ENCODE measurements around the gene MCEMP1.

MCEMP1 gene

DNA sequence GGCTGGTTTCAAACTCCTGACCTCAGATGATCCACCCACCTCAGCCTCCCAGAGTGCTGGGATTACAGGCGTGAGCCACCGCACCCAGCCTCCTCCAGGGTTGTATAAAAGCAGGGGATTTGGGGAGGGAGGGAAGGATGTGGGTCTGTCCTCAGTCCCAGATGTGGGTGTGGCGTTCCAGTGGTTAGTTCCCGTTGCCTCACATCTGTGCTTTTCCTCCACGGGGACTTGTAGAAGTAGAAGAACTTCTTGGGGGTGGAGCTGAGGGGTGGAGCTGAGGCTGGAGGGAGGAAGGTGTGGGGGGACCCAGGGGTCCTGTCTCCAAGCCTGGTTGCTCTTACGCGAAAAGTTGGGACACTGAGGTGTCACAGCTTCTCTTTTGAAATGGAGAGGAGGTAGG lies 514 bp upstream of the MCEMP1 start:
- H3K27ac Mint-ChIP-seq: no peak overlapping the region
- no peaks in the 10 kb centered on the region for H3K9me3 Mint-ChIP-seq (ENCODE audit: low read depth)
- H3K27me3 Mint-ChIP-seq: peaks cover 12% of the 10 kb centered on the region
- H3K4me1 Mint-ChIP-seq (ENCODE audit: low read depth): peaks cover 42% of the 10 kb centered on the region
- no peak overlapping the region for H3K4me3 Mint-ChIP-seq
- H3K36me3 Mint-ChIP-seq: no peaks in the 10 kb centered on the region

DNA sequence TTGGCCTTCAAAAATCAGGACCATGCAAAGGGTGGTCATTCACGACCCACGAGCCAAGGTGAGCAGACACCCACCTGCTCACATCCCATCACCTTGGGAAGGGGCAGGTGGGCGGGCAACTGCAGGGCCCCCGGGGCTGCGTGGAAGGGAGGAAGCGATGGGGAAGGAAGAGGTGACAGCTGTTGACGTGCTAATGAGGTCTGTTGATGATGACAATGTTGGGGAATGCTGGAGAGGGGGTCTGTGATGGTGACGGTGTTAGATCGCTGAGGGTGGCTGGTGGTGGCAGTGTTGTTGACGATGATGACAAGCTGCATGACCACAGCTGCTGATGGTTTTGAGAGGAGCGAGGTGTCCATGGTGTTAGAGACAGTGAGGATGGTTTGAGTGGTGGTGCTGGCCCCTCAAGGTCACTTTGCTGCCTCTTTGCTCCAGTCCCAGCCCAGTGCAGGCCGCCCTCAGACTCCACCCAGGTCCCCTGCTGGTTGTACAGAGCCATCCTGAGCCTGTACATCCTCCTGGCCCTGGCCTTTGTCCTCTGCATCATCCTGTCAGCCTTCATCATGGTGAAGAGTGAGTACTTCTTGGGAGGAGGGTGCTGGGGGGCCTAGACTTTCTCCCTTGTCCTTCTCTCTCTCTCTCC lies 900 bp downstream of the MCEMP1 start:
- no peaks in the 10 kb centered on the region for H3K36me3 Mint-ChIP-seq
- peaks cover 49% of the 10 kb centered on the region for H3K4me1 Mint-ChIP-seq (ENCODE audit: low read depth)
- H3K9me3 Mint-ChIP-seq (ENCODE audit: low read depth): no peaks in the 10 kb centered on the region
- peak overlapping the region; percentile 17 for H3K4me3 Mint-ChIP-seq
- H3K27ac Mint-ChIP-seq: peak overlapping the region; percentile 41
- peaks cover 10% of the 10 kb centered on the region for H3K27me3 Mint-ChIP-seq

DNA sequence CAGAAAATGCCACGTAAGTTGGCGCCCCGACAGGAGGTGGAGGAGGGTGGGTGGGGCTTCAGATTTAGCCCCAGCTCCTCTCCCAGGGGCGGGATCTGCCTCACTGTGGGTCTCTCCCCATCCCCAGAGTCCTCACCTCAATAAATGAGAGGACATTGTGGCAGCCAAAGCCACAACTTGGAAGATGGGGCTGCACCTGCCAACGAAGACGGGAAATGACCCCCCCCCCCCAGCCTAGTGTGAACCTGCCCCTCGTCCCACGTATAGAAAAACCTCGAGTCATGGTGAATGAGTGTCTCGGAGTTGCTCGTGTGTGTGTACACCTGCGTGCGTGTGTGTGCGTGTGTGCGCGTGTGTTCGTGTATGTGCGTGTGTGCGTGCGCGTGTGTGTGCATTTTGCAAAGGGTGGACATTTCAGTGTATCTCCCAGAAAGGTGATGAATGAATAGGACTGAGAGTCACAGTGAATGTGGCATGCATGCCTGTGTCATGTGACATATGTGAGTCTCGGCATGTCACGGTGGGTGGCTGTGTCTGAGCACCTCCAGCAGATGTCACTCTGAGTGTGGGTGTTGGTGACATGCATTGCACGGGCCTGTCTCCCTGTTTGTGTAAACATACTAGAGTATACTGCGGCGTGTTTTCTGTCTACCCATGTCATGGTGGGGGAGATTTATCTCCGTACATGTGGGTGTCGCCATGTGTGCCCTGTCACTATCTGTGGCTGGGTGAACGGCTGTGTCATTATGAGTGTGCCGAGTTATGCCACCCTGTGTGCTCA lies 2.3 kb downstream of the MCEMP1 start:
- no peaks in the 10 kb centered on the region for H3K9me3 Mint-ChIP-seq (ENCODE audit: low read depth)
- H3K27me3 Mint-ChIP-seq: peaks cover 8% of the 10 kb centered on the region
- peak overlapping the region; percentile 90 for H3K4me3 Mint-ChIP-seq
- peaks cover 50% of the 10 kb centered on the region for H3K4me1 Mint-ChIP-seq (ENCODE audit: low read depth)
- no peaks in the 10 kb centered on the region for H3K36me3 Mint-ChIP-seq
- peak overlapping the region; percentile 85 for H3K27ac Mint-ChIP-seq

DNA sequence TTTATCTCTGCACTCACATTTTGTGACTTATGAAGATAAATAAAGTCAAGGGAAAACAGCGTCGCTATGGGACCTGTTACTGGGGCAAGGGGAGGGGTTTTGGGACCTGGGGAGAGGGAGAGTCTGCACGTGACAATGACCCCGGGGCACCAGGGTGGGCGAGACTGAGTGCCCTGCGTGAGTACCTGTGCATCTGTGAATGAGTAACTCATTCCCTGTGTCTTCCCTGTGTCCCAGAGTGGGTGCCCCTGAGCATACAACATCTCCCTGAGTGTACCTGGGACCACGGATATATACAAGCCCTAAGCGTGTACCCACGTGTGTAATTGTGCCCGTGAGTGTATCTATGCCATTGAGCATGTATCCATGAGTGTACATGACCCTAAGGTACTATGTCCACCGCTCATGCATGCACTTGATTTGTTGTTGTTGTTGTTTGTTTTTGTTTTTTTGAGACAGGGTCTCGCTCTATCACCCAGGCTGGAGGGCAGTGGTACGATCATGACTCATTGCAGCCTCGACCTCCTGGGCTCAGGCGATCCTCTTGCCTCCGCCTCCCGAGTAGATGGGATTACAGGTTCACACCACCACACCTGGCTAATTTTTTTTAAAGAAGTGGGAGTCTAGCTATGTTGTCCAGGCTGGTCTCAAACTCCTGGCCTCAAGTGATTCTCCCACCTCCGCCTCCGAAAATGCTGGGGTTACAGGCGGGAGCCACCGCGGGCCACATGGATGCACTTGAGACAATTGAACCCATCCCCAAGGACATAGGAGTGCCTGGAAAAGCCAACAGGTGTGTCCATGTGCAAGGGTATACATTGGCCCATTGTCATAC lies 3.1 kb downstream of the MCEMP1 start:
- peak overlapping the region; percentile 85 for H3K27ac Mint-ChIP-seq
- H3K4me3 Mint-ChIP-seq: peak overlapping the region; percentile 90
- H3K27me3 Mint-ChIP-seq: peaks cover 5% of the 10 kb centered on the region
- no peaks in the 10 kb centered on the region for H3K9me3 Mint-ChIP-seq (ENCODE audit: low read depth)
- H3K4me1 Mint-ChIP-seq (ENCODE audit: low read depth): peaks cover 46% of the 10 kb centered on the region
- H3K36me3 Mint-ChIP-seq: no peaks in the 10 kb centered on the region

DNA sequence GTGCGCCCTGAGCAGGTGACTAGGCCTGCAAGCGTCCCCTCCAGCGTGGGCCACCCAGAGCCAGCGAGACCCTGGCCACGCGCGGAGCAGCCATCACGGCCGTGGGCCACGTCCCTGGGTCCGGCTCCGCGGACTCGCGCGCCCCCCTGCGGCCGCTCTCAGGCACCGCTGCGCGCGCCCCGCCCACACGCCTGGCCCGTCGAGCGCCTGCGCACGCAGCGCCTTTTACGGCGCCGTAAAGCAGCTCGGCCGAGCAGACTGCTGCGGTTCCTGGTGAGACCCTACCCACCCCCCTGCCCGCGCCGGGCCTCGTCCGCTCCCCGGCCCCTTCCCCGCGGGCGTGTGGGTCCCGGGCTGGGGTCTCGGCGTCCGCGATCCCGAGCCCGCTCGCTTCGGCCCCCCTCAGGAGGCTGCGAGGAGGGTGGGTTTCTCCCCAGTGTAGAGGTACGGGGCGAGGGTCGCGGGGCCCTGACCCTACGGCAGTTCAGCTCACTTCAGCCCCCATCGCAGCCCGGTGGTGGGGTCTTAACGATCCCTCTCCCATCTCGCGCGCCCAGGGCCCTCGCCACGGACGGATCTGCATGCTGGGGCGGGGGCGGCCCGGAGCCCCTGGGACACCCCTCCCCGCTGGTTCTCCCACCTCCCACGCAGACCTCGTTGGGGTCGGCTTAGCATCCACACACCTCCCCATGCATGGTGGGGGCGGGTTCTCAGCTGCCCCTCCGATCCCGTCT lies 3.9 kb downstream of the MCEMP1 start, which contains the start of gene TRAPPC5:
Gene TRAPPC5 (plus strand): TSS at position 228 of the 734 bp plus-strand sequence. CDS start 1,421 bp downstream, outside the sequence.
- Mint-ChIP-seq H3K27me3 (peaks cover 5% of the 10 kb centered on the region), H3K4me3 (peak within 1 kb of the TSS; percentile 90), H3K4me1 (ENCODE audit: low read depth) (peaks cover 48% of the 10 kb centered on the region), H3K36me3 (no peaks in the 10 kb centered on the region), H3K27ac (peak within 1 kb of the TSS; percentile 90), H3K9me3 (ENCODE audit: low read depth) (no peaks in the 10 kb centered on the region)

DNA sequence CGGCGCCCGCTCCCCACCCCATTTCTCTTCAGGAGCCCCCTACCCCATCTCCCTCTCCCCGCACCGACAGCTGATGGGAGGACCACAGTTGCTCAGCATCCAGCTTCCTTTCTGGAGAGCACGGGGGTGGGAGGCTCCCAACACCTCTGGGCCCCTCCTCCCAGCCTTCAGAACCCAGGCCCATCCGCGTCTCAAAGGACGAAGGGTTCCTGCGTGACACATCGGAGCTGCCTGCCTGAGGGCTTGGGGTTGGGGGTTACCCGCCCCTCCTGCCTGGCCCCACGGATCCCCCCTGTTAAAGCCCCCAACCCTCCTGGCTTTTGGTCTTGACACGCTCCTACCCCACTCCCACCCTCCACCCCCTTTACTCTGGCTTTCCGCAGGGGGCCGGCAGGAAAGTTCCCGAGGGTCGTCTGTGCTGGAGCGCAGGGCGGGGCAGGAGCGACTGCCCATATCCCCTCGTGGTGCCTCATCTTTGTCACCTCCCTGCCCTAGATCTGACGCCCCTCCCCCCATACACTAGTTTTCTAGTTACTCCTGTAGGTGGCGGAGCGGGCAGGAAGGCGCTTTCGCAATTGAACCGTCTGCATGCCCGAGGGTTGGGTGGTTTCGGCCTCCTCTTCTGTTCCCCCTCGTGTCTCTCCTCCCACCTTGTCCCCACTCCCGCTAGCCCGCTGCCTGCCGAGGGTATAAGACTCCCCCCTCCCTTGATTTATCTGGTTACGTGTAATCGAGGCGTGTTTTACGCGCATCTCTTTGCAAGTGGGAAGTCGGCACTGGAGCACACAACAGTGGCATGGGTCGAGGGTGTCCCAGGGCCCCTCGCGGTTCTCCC lies 4.7 kb downstream of the MCEMP1 start:
- H3K4me3 Mint-ChIP-seq: peak overlapping the region; percentile 90
- peaks cover 4% of the 10 kb centered on the region for H3K27me3 Mint-ChIP-seq
- H3K36me3 Mint-ChIP-seq: no peaks in the 10 kb centered on the region
- H3K27ac Mint-ChIP-seq: peak overlapping the region; percentile 90
- no peaks in the 10 kb centered on the region for H3K9me3 Mint-ChIP-seq (ENCODE audit: low read depth)
- H3K4me1 Mint-ChIP-seq (ENCODE audit: low read depth): peaks cover 40% of the 10 kb centered on the region

DNA sequence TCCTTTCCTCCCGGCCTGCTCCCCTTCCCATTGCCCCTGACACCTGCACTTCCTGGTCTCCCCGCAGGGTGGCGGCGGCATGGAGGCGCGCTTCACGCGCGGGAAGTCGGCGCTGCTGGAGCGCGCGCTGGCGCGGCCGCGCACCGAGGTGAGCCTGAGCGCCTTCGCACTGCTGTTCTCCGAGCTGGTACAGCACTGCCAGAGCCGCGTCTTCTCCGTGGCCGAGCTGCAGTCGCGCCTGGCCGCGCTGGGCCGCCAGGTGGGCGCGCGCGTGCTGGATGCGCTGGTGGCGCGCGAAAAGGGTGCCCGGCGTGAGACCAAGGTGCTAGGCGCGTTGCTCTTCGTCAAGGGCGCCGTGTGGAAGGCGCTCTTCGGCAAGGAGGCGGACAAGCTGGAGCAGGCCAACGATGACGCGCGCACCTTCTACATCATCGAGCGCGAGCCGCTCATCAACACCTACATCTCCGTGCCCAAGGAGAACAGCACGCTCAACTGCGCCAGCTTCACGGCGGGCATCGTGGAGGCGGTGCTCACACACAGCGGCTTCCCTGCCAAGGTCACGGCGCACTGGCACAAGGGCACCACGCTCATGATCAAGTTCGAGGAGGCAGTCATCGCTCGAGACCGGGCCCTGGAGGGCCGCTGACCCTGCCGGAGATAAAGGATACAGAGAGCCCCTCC lies 5.4 kb downstream of the MCEMP1 start:
- Mint-ChIP-seq H3K4me1 (ENCODE audit: low read depth) (peaks cover 36% of the 10 kb centered on the region), H3K4me3 (peak overlapping the region; percentile 90), H3K36me3 (no peaks in the 10 kb centered on the region), H3K9me3 (ENCODE audit: low read depth) (no peaks in the 10 kb centered on the region), H3K27ac (peak overlapping the region; percentile 90), H3K27me3 (peaks cover 2% of the 10 kb centered on the region)

DNA sequence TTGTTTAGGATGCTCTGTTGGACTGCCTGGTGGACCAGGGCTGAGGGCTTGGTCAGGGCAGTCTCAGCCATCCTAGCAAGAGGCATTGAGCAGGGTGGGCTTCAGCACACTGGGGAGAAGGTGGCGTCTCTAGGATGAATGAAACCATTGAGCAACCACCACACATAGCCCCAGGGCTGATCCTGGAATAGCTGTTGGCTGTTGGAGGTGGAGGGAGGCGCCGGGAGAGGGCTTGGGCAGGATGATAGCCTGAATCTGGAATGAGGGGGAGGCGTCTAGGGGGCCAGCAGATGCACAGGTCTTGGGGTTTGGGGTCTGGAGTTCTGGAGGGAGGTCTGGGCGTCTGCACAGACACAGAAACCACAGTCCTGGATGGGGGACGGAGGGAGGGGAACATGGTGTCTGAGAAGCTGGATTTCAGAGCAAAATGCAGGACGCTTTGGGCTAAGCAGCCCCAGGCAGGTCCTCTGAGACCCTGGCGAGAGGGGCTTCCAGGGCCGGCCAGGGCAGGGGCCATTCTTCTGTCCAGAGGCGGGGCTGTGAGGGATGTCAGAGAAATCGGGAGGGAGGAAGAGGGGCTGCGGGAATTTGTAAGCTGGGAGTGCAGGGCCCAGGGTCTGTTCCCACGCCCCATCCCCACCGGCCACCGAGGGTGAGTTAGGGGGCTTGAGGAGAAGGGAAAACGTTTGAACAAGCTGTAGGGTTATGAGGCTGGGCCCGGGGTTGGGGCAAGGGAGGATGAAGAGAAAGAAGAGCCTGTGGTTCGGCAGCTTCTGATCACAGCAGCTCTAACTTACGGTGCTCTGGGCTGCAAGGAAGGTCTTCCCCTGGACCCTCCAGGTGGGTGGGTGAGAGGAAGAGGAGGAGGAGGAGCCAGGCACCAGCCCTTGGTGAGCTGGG lies 8.9 kb downstream of the MCEMP1 start:
- Mint-ChIP-seq H3K27me3 (no peaks in the 10 kb centered on the region), H3K4me1 (ENCODE audit: low read depth) (peaks cover 13% of the 10 kb centered on the region), H3K4me3 (no peak overlapping the region), H3K9me3 (ENCODE audit: low read depth) (no peaks in the 10 kb centered on the region), H3K27ac (peak overlapping the region; percentile 61), H3K36me3 (no peaks in the 10 kb centered on the region)

DNA sequence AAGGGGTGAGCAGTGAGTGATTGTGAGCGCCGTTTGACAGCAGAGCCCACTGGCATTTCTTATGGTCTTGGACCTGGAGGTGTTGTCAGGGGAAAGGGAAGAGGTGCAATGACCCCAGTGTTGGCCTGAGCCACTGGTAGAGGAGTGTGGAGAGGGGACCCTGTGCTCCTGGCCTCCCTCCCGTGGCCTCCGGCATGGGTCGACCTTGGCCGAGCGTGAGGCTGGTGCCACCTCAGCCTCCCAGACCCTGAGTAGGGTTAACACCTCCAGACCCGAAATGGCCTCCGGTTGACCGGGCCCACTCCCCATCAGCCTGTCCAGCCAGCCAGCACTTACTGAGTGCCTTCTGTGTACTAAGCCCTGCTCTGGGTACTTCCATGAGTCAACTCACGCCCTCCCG lies 10.3 kb downstream of the MCEMP1 start:
- Mint-ChIP-seq H3K4me3 (no peak overlapping the region), H3K36me3 (no peaks in the 10 kb centered on the region), H3K9me3 (ENCODE audit: low read depth) (no peaks in the 10 kb centered on the region), H3K27ac (no peak overlapping the region), H3K27me3 (no peaks in the 10 kb centered on the region), H3K4me1 (ENCODE audit: low read depth) (peaks cover 9% of the 10 kb centered on the region)

DNA sequence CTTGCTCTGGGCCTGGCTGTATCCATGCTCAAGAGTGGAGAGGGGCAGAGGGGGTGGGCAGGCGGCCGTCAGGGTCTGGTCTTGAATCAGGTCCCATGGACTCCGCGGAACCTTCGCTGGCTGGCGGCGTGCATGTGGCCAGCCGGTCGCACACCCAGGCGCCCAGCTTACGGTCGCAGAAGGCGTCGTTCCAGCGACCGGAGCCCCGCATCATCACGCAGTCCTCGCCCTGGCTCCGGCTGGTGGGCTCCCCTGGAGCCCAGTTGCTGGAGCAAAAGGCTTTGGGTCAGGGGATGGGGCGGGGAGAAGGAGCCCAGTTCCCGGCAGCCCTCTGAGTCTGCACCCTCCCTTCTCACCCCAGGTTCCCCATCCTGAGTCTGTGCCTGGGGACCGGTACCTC lies 12.3 kb downstream of the MCEMP1 start:
- no peaks in the 10 kb centered on the region for H3K27me3 Mint-ChIP-seq
- no peak overlapping the region for H3K27ac Mint-ChIP-seq
- no peaks in the 10 kb centered on the region for H3K9me3 Mint-ChIP-seq (ENCODE audit: low read depth)
- H3K4me1 Mint-ChIP-seq (ENCODE audit: low read depth): peaks cover 6% of the 10 kb centered on the region
- no peak overlapping the region for H3K4me3 Mint-ChIP-seq
- H3K36me3 Mint-ChIP-seq: no peaks in the 10 kb centered on the region

DNA sequence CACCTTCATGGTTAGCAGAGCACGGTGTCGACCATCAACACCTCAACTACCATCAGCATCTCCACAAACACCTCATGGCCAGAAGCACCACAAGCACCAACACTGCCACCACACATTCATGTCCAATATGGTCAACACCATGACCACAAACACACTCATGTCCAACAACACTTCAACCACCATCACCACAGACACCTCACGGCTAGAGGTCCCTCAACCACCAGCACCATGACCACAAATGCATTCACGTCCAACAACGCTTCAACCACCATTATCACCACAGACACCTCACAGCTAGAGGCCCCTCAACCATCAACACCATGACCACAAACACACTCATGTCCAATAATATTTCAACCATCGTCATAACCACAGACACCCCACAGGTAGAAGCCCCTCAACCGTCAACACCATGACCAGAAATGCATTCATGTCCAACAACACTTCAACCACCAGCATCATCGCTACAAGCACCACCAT lies 13.9 kb downstream of the MCEMP1 start:
- H3K4me3 Mint-ChIP-seq: no peak overlapping the region
- no peaks in the 10 kb centered on the region for H3K9me3 Mint-ChIP-seq (ENCODE audit: low read depth)
- H3K27me3 Mint-ChIP-seq: no peaks in the 10 kb centered on the region
- peaks cover 5% of the 10 kb centered on the region for H3K4me1 Mint-ChIP-seq (ENCODE audit: low read depth)
- H3K36me3 Mint-ChIP-seq: no peaks in the 10 kb centered on the region
- H3K27ac Mint-ChIP-seq: no peak overlapping the region

DNA sequence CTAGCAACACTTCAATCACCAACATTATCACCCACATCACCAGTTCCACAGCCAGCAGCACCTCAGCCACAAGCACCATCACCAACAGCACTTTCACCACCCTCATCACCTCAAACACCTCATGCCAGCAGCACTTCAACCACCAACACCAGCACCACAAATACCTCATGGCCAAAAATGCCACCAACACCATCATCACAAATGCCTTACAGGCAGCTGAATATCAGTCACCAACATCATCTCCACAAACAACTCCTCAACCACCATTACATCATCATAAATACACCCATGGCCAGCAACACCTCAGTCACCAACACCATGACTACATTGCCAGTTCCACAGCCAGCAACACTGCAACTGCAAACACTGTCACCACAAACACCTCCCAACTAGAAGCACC lies 14.6 kb downstream of the MCEMP1 start:
- Mint-ChIP-seq H3K27ac (no peak overlapping the region), H3K4me3 (no peak overlapping the region), H3K36me3 (no peaks in the 10 kb centered on the region), H3K9me3 (ENCODE audit: low read depth) (no peaks in the 10 kb centered on the region), H3K27me3 (no peaks in the 10 kb centered on the region), H3K4me1 (ENCODE audit: low read depth) (peaks cover 5% of the 10 kb centered on the region)
